Measurements from ENCODE around the gene WDR5. TPM values are rescaled to one million over a fixed set of nuclear protein-coding genes. Genes with fewer than 3 reads are reported as not detected.

The WDR5 gene
- total RNA-seq, 1 donor from 2014 or later, result 29.3 TPM

- H3K4me1 Mint-ChIP-seq (ENCODE audit: unreplicated experiment), result no peaks in the 10 kb centered on the region
- H3K27ac Mint-ChIP-seq (ENCODE audit: unreplicated experiment), result no peak overlapping the region
- H3K27me3 Mint-ChIP-seq (ENCODE audit: unreplicated experiment), result peaks cover 8% of the 10 kb centered on the region
- no peak overlapping the region for H3K4me3 Mint-ChIP-seq (ENCODE audit: unreplicated experiment)
- no peaks in the 10 kb centered on the region for H3K9me3 Mint-ChIP-seq (ENCODE audit: unreplicated experiment)
- no peak for DNase-seq (ENCODE audit: extremely low spot score, unreplicated experiment)
- no peak for TF ChIP-seq CTCF (IDR thresholded peaks at IDR 0.05)
- H3K36me3 Mint-ChIP-seq (ENCODE audit: unreplicated experiment), result no peaks in the 10 kb centered on the region
Observed at GRCh38 chr9:134192311-134192950, 56.5 kb downstream of the WDR5 start.

GRCh38 chr9:134192951-134193731 lies 57.3 kb downstream of the WDR5 start:
- H3K9me3 Mint-ChIP-seq (ENCODE audit: unreplicated experiment), result no peaks in the 10 kb centered on the region
- H3K27ac Mint-ChIP-seq (ENCODE audit: unreplicated experiment), result no peak overlapping the region
- no peak for TF ChIP-seq CTCF (IDR thresholded peaks at IDR 0.05)
- H3K4me1 Mint-ChIP-seq (ENCODE audit: unreplicated experiment), result no peaks in the 10 kb centered on the region
- H3K36me3 Mint-ChIP-seq (ENCODE audit: unreplicated experiment), result no peaks in the 10 kb centered on the region
- no peak for DNase-seq (ENCODE audit: extremely low spot score, unreplicated experiment)
- H3K4me3 Mint-ChIP-seq (ENCODE audit: unreplicated experiment), result no peak overlapping the region
- peaks cover 8% of the 10 kb centered on the region for H3K27me3 Mint-ChIP-seq (ENCODE audit: unreplicated experiment)

GRCh38 chr9:134193912-134194535 lies 58.1 kb downstream of the WDR5 start:
- Mint-ChIP-seq H3K9me3 (ENCODE audit: unreplicated experiment) (no peaks in the 10 kb centered on the region), H3K27me3 (ENCODE audit: unreplicated experiment) (peaks cover 8% of the 10 kb centered on the region), H3K4me1 (ENCODE audit: unreplicated experiment) (no peaks in the 10 kb centered on the region), H3K4me3 (ENCODE audit: unreplicated experiment) (no peak overlapping the region), H3K36me3 (ENCODE audit: unreplicated experiment) (no peaks in the 10 kb centered on the region), H3K27ac (ENCODE audit: unreplicated experiment) (no peak overlapping the region)
- no peak for TF ChIP-seq CTCF (IDR thresholded peaks at IDR 0.05)
- no peak for DNase-seq (ENCODE audit: extremely low spot score, unreplicated experiment)

GRCh38 chr9:134195558-134195957 lies 59.7 kb downstream of the WDR5 start:
- Mint-ChIP-seq H3K4me3 (ENCODE audit: unreplicated experiment) (no peak overlapping the region), H3K27me3 (ENCODE audit: unreplicated experiment) (peaks cover 8% of the 10 kb centered on the region), H3K36me3 (ENCODE audit: unreplicated experiment) (no peaks in the 10 kb centered on the region), H3K4me1 (ENCODE audit: unreplicated experiment) (no peaks in the 10 kb centered on the region), H3K27ac (ENCODE audit: unreplicated experiment) (no peak overlapping the region), H3K9me3 (ENCODE audit: unreplicated experiment) (no peaks in the 10 kb centered on the region)
- no peak for TF ChIP-seq CTCF (IDR thresholded peaks at IDR 0.05)
- DNase-seq (ENCODE audit: extremely low spot score, unreplicated experiment), result no peak

GRCh38 chr9:134196911-134197310 lies 61.0 kb downstream of the WDR5 start:
- Mint-ChIP-seq H3K9me3 (ENCODE audit: unreplicated experiment) (peaks cover 6% of the 10 kb centered on the region), H3K4me1 (ENCODE audit: unreplicated experiment) (no peaks in the 10 kb centered on the region), H3K27ac (ENCODE audit: unreplicated experiment) (no peak overlapping the region), H3K36me3 (ENCODE audit: unreplicated experiment) (peaks cover 5% of the 10 kb centered on the region), H3K4me3 (ENCODE audit: unreplicated experiment) (no peak overlapping the region), H3K27me3 (ENCODE audit: unreplicated experiment) (peaks cover 7% of the 10 kb centered on the region)
- no peak for DNase-seq (ENCODE audit: extremely low spot score, unreplicated experiment)
- TF ChIP-seq CTCF (IDR thresholded peaks at IDR 0.05), result no peak

Measured in osteocyte (in vitro differentiated cells).